HFFc6 (cell line): ENCODE data around the gene LEPR. TPM values are rescaled to one million over a fixed set of nuclear protein-coding genes. Genes with fewer than 3 reads are reported as not detected.

Experiments used
- DNase-seq: peaks from one replicate; pipeline ENCODE4 v3.0.0-alpha.2; 2018
- H3K27ac Mint-ChIP-seq: 2 replicates; pipeline ENCODE4 v1.8.0; 2020; ENCODE audit warnings: mild to moderate bottlenecking, mixed read lengths
- H3K27me3 Mint-ChIP-seq: 2 replicates; pipeline ENCODE4 v1.8.0; 2021; ENCODE audit warnings: mild to moderate bottlenecking, moderate library complexity, mixed read lengths; ENCODE audit not compliant: insufficient read depth
- H3K36me3 Mint-ChIP-seq: 2 replicates; pipeline ENCODE4 v1.8.0; 2021; ENCODE audit warnings: low read depth, mixed read lengths
- H3K4me1 Mint-ChIP-seq: 2 replicates; pipeline ENCODE4 v1.8.0; 2020; ENCODE audit warnings: low read depth, mixed read lengths
- H3K4me3 Mint-ChIP-seq: 2 replicates; pipeline ENCODE4 v1.8.0; 2020; ENCODE audit warnings: mild to moderate bottlenecking, moderate library complexity, mixed read lengths
- H3K9me3 Mint-ChIP-seq: 2 replicates; pipeline ENCODE4 v1.8.0; 2020; ENCODE audit warnings: mild to moderate bottlenecking, mixed read lengths
- CTCF ChIP-seq: fragments of 200-600 bp; sonication (generic); IDR thresholded peaks from 2 replicates; pipeline ENCODE4 v1.5.0; 2021; ENCODE audit warnings: antibody characterized with exemption, mild to moderate bottlenecking
- total RNA-seq, 6 experiments: library from RNA; stranded (reverse); fragmentation: NEBNext Ultra II Directional; extraction: Animal tissue kit (Norgen Biotek cat#: 25700); gene quantifications; 2 replicates in 1 of 6; 3 replicates in 5 of 6; pipeline ENCODE4 v1.2.3, GENCODE V29; 2021

LEPR gene
- total RNA-seq, 6 experiments from 2014 or later: 13.5 to 24.8 (median 15.4) TPM

DNA sequence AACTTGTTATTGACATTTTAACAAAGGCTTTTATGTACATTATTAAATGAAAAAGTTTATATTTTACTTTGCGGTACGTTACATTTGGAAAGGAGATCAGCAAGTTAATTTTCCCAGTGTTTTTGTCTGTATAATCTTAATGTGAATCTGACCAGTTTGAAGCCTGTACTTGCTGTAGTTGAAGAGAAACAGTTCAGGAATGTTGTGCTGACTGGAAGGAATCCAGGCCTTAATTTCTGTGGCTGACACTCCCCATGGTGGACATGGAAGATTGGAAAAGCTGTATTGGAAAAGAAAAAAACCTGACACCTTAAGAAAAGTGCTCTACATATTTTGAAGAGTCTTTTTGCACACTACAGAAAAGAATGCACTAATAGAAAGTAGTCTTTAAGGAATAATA is 15.5 kb downstream of the LEPR start:
- DNase-seq: peak; percentile 55
- no peak overlapping the region for H3K4me3 Mint-ChIP-seq

GRCh38 chr1:65437616-65438015 is 17.1 kb downstream of the LEPR start:
- peaks cover 3% of the 10 kb centered on the region; the same call in 1 of the 2 replicates for H3K36me3 Mint-ChIP-seq

More for the DNA sequence above, 15.5 kb downstream of the LEPR start:
- Mint-ChIP-seq H3K27me3 (peaks cover 1% of the 10 kb centered on the region; the same call in 1 of the 2 replicates), H3K9me3 (no peaks in the 10 kb centered on the region), H3K4me1 (peaks cover 39% of the 10 kb centered on the region), H3K27ac (peak overlapping the region; percentile 20), H3K36me3 (peaks cover 11% of the 10 kb centered on the region)
- no peak for TF ChIP-seq CTCF

DNA sequence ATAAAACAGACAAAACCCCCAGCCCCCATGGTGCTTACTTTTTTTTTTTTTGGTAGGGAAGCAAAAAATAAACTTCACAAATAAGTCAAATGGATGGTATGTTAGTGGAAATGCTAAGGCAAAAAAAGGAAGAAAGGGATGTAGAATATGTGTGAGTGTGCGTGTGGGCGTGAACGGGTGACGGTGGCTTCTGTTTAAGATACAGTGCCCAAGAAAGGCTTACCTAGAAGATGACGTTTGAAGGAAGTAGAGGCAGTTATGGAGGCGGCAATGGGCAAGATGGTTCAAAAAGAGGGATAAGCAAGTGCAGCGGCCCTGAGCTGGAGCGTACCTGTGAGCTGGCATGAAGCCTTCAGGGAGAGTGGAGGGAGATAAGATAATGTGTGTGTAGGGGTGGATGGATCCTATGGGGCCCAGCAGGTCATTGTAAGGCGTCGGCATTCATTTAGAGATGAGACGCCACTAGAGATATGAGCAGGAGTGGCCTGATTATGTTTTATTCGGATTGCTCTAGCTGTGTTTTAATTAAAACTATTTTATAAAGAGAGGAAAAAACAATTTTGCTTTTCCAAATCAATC is 19.9 kb downstream of the LEPR start:
- H3K4me3 Mint-ChIP-seq: no peak overlapping the region; the same call in 1 of the 2 replicates

More at GRCh38 chr1:65437616-65438015, 17.1 kb downstream of the LEPR start:
- Mint-ChIP-seq H3K27ac (no peak overlapping the region), H3K4me1 (peaks cover 41% of the 10 kb centered on the region), H3K4me3 (no peak overlapping the region), H3K9me3 (no peaks in the 10 kb centered on the region), H3K27me3 (peaks cover 1% of the 10 kb centered on the region; the same call in 1 of the 2 replicates)
- no peak for TF ChIP-seq CTCF
- no peak for DNase-seq

DNA sequence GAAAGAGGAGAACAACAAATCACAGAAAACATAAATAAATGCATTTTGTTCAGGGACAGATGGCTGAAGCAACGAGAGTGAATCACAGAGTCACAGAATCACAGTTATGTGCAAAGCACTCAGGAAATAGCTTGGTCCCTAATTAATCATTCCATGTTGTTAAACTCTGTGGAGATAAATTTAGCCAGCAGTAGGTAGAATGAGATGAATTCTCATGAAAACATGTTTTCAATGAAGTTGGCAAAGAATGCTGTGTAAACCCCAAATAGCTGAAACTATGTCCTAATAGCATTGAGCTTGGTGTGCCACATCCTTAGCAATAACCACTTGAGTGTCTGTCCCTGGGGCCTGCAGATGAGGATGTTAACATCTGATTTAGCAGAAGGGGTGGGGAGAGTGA is 20.4 kb downstream of the LEPR start:
- H3K36me3 Mint-ChIP-seq: no peaks in the 10 kb centered on the region
- DNase-seq: peak; percentile 72
- no peak for TF ChIP-seq CTCF

More for the DNA sequence above, 19.9 kb downstream of the LEPR start:
- H3K27me3 Mint-ChIP-seq: peaks cover 1% of the 10 kb centered on the region; the same call in 1 of the 2 replicates
- peak overlapping the region; percentile 69 for H3K27ac Mint-ChIP-seq
- H3K9me3 Mint-ChIP-seq: no peaks in the 10 kb centered on the region
- no peaks in the 10 kb centered on the region for H3K36me3 Mint-ChIP-seq
- TF ChIP-seq CTCF: no peak
- no peak for DNase-seq
- H3K4me1 Mint-ChIP-seq: peaks cover 30% of the 10 kb centered on the region

GRCh38 chr1:65441464-65441863 is 21.0 kb downstream of the LEPR start:
- Mint-ChIP-seq H3K36me3 (no peaks in the 10 kb centered on the region), H3K4me1 (peaks cover 20% of the 10 kb centered on the region), H3K4me3 (peak overlapping the region; percentile 11), H3K9me3 (no peaks in the 10 kb centered on the region), H3K27ac (peak overlapping the region; percentile 69; the same call in 1 of the 2 replicates), H3K27me3 (peaks cover 1% of the 10 kb centered on the region; the same call in 1 of the 2 replicates)
- DNase-seq: no peak
- TF ChIP-seq CTCF: no peak

More for the DNA sequence above, 20.4 kb downstream of the LEPR start:
- peak overlapping the region; percentile 69 for H3K27ac Mint-ChIP-seq
- H3K27me3 Mint-ChIP-seq: peaks cover 1% of the 10 kb centered on the region; the same call in 1 of the 2 replicates
- peak overlapping the region; percentile 11 for H3K4me3 Mint-ChIP-seq
- no peaks in the 10 kb centered on the region for H3K9me3 Mint-ChIP-seq
- peaks cover 25% of the 10 kb centered on the region for H3K4me1 Mint-ChIP-seq
